HCT116 (cell line): ENCODE measurements around the gene RMI2. TPM values are rescaled to one million over a fixed set of nuclear protein-coding genes. Genes with fewer than 3 reads are reported as not detected.

Source experiments
- ATAC-seq: fragments of 200-7000 bp; cut with Tn5 transposase; 2 replicates; pipeline ENCODE4 v1.9.1; 2020; ENCODE audit warnings: mild to moderate bottlenecking, moderate library complexity
- BruUV-seq: library from RNA; stranded (reverse); fragments of 400-500 nt; replicated peaks from 2 replicates; lab custom pipeline; 2021; lab: Mats Ljungman, UMichigan
- CTCF ChIA-PET: fragments of 300-600 bp; sonication (Branson Sonifier 250); formaldehyde crosslinking; loops from one replicate; lab custom pipeline; 2021; ENCODE audit warnings: antibody characterized with exemption; lab: Charles Lee
- POLR2A ChIA-PET: fragments of 300-600, 350-600 bp; sonication (Branson Sonifier 250); formaldehyde crosslinking; loops from one replicate; lab custom pipeline; 2021; ENCODE audit warnings: antibody characterized with exemption; lab: Charles Lee
- RAD21 ChIA-PET, 2 experiments: fragments of 300-600 bp; sonication (Branson Sonifier 250); formaldehyde crosslinking; loops; one replicate each; lab custom pipeline; 2023; ENCODE audit warnings: low total read pairs in 2 of 2; ENCODE audit not compliant: uncharacterized antibody in 2 of 2, unreplicated experiment in 2 of 2, low non-redundant PET in 1 of 2; lab: Charles Lee
- DNase-seq: peaks from one replicate; pipeline ENCODE4 v3.0.0-alpha.2; 2010; ENCODE audit warnings: low read depth, low spot score
- H2AFZ ChIP-seq: fragments of 200-600 bp; shearing (Covaris generic), sonication (generic); 2 replicates; pipeline ENCODE4 v1.6.1; 2017; ENCODE audit warnings: low read depth, mixed run types, mixed read lengths, antibody characterized with exemption, low read length; ENCODE audit not compliant: poor library complexity, severe bottlenecking
- H3K27ac ChIP-seq: 2 replicates; pipeline ENCODE4 v1.5.1; 2012; ENCODE audit warnings: low read depth, low read length
- H3K27me3 ChIP-seq: fragments of 200-600 bp; sonication (generic); 2 replicates; pipeline ENCODE4 v1.6.1; 2016; ENCODE audit warnings: mixed run types, low read length, mixed read lengths; ENCODE audit not compliant: insufficient read depth
- H3K36me3 ChIP-seq, 2 experiments: fragments of 200-500 bp in 1 of 2; fragments of 200-600 bp in 1 of 2; sonication (Bioruptor generic) in 1 of 2; sonication (generic) in 1 of 2; 2 replicates each; pipeline versions ENCODE4 v1.5.1 to v1.6.1; 2014 to 2016; ENCODE audit warnings: low read length in 2 of 2, inconsistent platforms in 1 of 2, mixed read lengths in 1 of 2, mixed run types in 1 of 2; ENCODE audit not compliant: insufficient read depth in 2 of 2, control insufficient read depth in 1 of 2
- H3K4me1 ChIP-seq, 2 experiments: fragments of 200-600 bp in 1 of 2; sonication (generic) in 1 of 2; 2 replicates each; pipeline versions ENCODE4 v1.5.1 to v1.6.1; 2012 to 2017; ENCODE audit warnings: low read length in 2 of 2, inconsistent platforms in 1 of 2, mild to moderate bottlenecking in 1 of 2, mixed read lengths in 1 of 2, mixed run types in 1 of 2, moderate library complexity in 1 of 2; ENCODE audit not compliant: insufficient read depth in 2 of 2, control insufficient read depth in 1 of 2
- H3K4me2 ChIP-seq: fragments of 200-600 bp; sonication (generic); 2 replicates; pipeline ENCODE4 v1.6.1; 2017; ENCODE audit warnings: mixed run types, low read length, mixed read lengths
- H3K4me3 ChIP-seq, 2 experiments: fragments of 200-600 bp in 1 of 2; sonication (generic) in 1 of 2; replicated peaks in 1 of 2; 2 replicates each; pipeline ENCODE4 v1.5.1; 2011 to 2016; ENCODE audit warnings: low read length in 2 of 2, control low read depth in 1 of 2, low read depth in 1 of 2, mild to moderate bottlenecking in 1 of 2, mixed read lengths in 1 of 2, mixed run types in 1 of 2
- H3K79me2 ChIP-seq: fragments of 200-600 bp; sonication (generic); 2 replicates; pipeline ENCODE4 v1.6.1; 2017; ENCODE audit warnings: mild to moderate bottlenecking, mixed run types, low read length, moderate library complexity, mixed read lengths; ENCODE audit not compliant: insufficient read depth
- H3K9ac ChIP-seq: fragments of 200-600 bp; sonication (generic); 2 replicates; pipeline ENCODE4 v1.6.1; 2016; ENCODE audit warnings: low read length, mixed read lengths
- H3K9me2 ChIP-seq: fragments of 200-600 bp; sonication (generic), shearing (Covaris generic); 2 replicates; pipeline ENCODE4 v1.6.1; 2017; ENCODE audit warnings: mixed run types, mild to moderate bottlenecking, moderate library complexity; ENCODE audit not compliant: insufficient read depth
- H3K9me3 ChIP-seq, 2 experiments: fragments of 200-500 bp in 1 of 2; fragments of 200-600 bp in 1 of 2; sonication (Bioruptor generic) in 1 of 2; sonication (generic) in 1 of 2; 2 replicates each; pipeline ENCODE4 v1.6.1; 2014 to 2017; ENCODE audit warnings: low read length in 2 of 2, mixed read lengths in 2 of 2, inconsistent platforms in 1 of 2, low read depth in 1 of 2, mild to moderate bottlenecking in 1 of 2, mixed run types in 1 of 2, moderate library complexity in 1 of 2; ENCODE audit not compliant: control insufficient read depth in 1 of 2, insufficient read depth in 1 of 2
- H4K20me1 ChIP-seq: fragments of 200-600 bp; sonication (generic), shearing (Covaris generic); 2 replicates; pipeline ENCODE4 v1.6.1; 2017; ENCODE audit warnings: mixed run types, mild to moderate bottlenecking, moderate library complexity; ENCODE audit not compliant: insufficient read depth
- MAX ChIP-seq: IDR thresholded peaks from 2 replicates; pipeline ENCODE4 v1.6.1; 2012
- SP1 ChIP-seq: IDR thresholded peaks from 2 replicates; pipeline ENCODE4 v1.6.1; 2012; ENCODE audit warnings: low read depth
- TCF7L2 ChIP-seq: IDR thresholded peaks from 2 replicates; pipeline ENCODE4 v1.7.0; 2011; ENCODE audit warnings: borderline replicate concordance, inconsistent platforms; ENCODE audit not compliant: insufficient read depth, insufficient read length; ENCODE audit errors: extremely low read depth
- intact Hi-C: fragments of 100-400 bp; cut with micrococcal nuclease; formaldehyde crosslinking; loops from 2 replicates; pipeline ENCODE4 v1.10.0; 2022
- total RNA-seq: library from RNA; stranded (reverse); gene quantifications from one replicate; pipeline ENCODE4 v1.2.1, GENCODE V29; 2021; ENCODE audit not compliant: unreplicated experiment
- TF ChIP-seq, protein P1 (sequence below): IDR thresholded peaks from 2 replicates; pipeline ENCODE4 v1.6.1; 2012; ENCODE audit warnings: low read depth

The RMI2 gene
- total RNA-seq, 1 experiment from 2014 or later, result 19.9 TPM

DNA sequence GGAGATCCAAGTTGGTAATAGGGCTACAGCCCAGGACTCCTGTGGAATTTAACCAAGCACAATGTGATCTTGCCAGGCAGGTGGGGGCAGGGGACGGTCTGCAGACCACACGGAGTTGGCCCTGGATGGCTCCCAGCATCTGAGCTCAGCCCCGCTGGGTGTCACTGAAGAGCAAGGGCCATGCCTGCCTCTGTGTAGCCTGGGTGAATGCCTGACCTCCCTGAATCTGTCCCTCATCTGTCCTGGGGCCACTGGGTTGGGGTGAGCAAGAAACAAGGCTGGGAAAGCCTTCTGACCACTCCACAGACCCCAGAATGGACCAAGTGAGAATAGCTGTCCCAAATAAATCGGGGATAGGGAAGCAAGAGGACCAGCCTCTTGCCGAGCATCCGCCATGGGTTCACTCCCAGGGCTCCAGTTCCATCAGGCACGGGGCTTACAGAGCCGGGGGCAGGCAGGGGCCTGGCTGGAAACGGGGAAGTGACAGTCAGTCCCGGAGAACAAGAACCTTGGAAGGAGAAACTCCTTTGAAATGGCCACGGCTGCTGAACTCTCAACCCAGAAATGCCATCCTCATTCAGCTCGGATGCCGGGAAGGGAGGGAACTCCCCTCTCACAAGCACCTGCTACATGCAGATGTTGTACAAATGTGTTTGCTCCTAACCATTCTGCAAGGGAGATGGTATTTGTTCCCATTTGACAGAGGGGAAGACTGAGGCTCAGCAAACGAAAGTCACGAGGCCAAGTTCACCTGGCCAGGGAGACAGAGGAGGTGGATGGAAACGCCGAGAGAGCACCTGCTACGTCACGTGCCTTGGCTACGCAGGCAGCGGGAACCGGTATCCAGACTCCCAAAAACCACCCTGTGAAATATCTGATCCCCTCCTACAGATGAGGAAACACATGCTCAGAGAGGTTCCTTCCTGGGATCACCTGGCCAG is 50.0 kb downstream of the RMI2 start:
- H3K27ac ChIP-seq, result no peak overlapping the region
- ChIA-PET POLR2A (no interaction called here), RAD21 (interaction anchor here (0.5 to 1.4 kb wide), 4 partner anchors 37 to 673 kb away, joined by 3 to 4 read pairs (median 3); no protein-coding TSS in a partner anchor), CTCF (interaction anchor here (0.9 to 2.2 kb wide), 18 partner anchors 9 to 673 kb away, joined by 3 to 18 read pairs (median 4); partner anchors contain the start of genes SOCS1 and ZC3H7A)
- H3K9ac ChIP-seq, result no peak overlapping the region
- no peaks in the 10 kb centered on the region for H3K27me3 ChIP-seq
- H3K4me2 ChIP-seq, result no peak overlapping the region
- ATAC-seq (no peak), DNase-seq (no peak)
- no peaks in the 10 kb centered on the region for H3K36me3 ChIP-seq
- H3K4me3 ChIP-seq, result no peak overlapping the region
- no peaks in the 10 kb centered on the region for H3K9me3 ChIP-seq
- H2AFZ ChIP-seq, result no peak overlapping the region
- BruUV-seq, result no TSS peak
- no peak for TF ChIP-seq MAX
- TF ChIP-seq SP1, result no peak
- TF ChIP-seq, protein P1, sequence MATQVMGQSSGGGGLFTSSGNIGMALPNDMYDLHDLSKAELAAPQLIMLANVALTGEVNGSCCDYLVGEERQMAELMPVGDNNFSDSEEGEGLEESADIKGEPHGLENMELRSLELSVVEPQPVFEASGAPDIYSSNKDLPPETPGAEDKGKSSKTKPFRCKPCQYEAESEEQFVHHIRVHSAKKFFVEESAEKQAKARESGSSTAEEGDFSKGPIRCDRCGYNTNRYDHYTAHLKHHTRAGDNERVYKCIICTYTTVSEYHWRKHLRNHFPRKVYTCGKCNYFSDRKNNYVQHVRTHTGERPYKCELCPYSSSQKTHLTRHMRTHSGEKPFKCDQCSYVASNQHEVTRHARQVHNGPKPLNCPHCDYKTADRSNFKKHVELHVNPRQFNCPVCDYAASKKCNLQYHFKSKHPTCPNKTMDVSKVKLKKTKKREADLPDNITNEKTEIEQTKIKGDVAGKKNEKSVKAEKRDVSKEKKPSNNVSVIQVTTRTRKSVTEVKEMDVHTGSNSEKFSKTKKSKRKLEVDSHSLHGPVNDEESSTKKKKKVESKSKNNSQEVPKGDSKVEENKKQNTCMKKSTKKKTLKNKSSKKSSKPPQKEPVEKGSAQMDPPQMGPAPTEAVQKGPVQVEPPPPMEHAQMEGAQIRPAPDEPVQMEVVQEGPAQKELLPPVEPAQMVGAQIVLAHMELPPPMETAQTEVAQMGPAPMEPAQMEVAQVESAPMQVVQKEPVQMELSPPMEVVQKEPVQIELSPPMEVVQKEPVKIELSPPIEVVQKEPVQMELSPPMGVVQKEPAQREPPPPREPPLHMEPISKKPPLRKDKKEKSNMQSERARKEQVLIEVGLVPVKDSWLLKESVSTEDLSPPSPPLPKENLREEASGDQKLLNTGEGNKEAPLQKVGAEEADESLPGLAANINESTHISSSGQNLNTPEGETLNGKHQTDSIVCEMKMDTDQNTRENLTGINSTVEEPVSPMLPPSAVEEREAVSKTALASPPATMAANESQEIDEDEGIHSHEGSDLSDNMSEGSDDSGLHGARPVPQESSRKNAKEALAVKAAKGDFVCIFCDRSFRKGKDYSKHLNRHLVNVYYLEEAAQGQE, result no peak
- no peak for TF ChIP-seq TCF7L2
- intact Hi-C loops, result loop anchor here (5.0 kb wide), 1 partner anchor 672 kb away; no protein-coding TSS in a partner anchor
- H3K9me2 ChIP-seq, result no peaks in the 10 kb centered on the region
- no peaks in the 10 kb centered on the region for H3K79me2 ChIP-seq
- peaks cover 0 to 12% of the 10 kb centered on the region in 2 experiments; a peak in 1 of 4 replicates for H3K4me1 ChIP-seq
- H4K20me1 ChIP-seq, result no peaks in the 10 kb centered on the region
